K562 (cell line): ENCODE measurements around the gene BCKDK. TPM values are rescaled to one million over a fixed set of nuclear protein-coding genes. Genes with fewer than 3 reads are reported as not detected.

Experiments
- HDAC8 ChIP-seq: fragments of 450-650 bp; IDR thresholded peaks from 2 replicates; pipeline ENCODE4 v1.6.1; 2016; ENCODE audit warnings: mild to moderate bottlenecking, missing genetic modification characterization, moderate library complexity, missing compliant biosample characterization
- KLF6 ChIP-seq: fragments of 250-450 bp; sonication (Bioruptor Pico); IDR thresholded peaks from 2 replicates; pipeline ENCODE4 v1.4.0; 2020; ENCODE audit warnings: mild to moderate bottlenecking, moderate library complexity, borderline replicate concordance
- POLR2A ChIP-seq: fragments of 450-650 bp; conservative IDR thresholded peaks from 2 replicates; pipeline ENCODE4 v1.6.1; 2016
- PRMT5 ChIP-seq: sonication (generic); formaldehyde crosslinking; IDR thresholded peaks from 2 replicates; pipeline ENCODE4 v1.5.0; 2020; ENCODE audit warnings: missing genetic modification reagents
- RBM15 ChIP-seq: fragments of 200-400 bp; formaldehyde crosslinking; IDR thresholded peaks from 2 replicates; pipeline ENCODE4 v1.6.1; 2018; ENCODE audit warnings: mild to moderate bottlenecking, low read length, moderate library complexity; ENCODE audit not compliant: insufficient read depth
- RBM34 ChIP-seq: fragments of 200-400 bp; formaldehyde crosslinking; IDR thresholded peaks from 2 replicates; pipeline ENCODE4 v1.6.1; 2018; ENCODE audit warnings: low read length, borderline replicate concordance; ENCODE audit not compliant: insufficient read depth
- TAL1 ChIP-seq: fragments of 450-650 bp; IDR thresholded peaks from 2 replicates; pipeline ENCODE4 v1.6.1; 2016; ENCODE audit warnings: mild to moderate bottlenecking
- TBL1XR1 ChIP-seq, 2 experiments: IDR thresholded peaks; 2 replicates each; pipeline ENCODE4 v1.6.1; 2012; ENCODE audit warnings: improper control_type of control experiment in 2 of 2, low read length in 2 of 2, mild to moderate bottlenecking in 1 of 2
- ZEB2 ChIP-seq: fragments of 450-650 bp; IDR thresholded peaks from 2 replicates; pipeline ENCODE4 v1.6.1; 2016
- polyA plus RNA-seq, 8 experiments: library from polyadenylated mRNA; depleted of rRNA in 4 of 8; stranded (reverse) in 5 of 8; unstranded in 3 of 8; fragments of >200 nt; fragmentation: Nextera tagmentation in 2 of 8; fragmentation: Illumina TruSeq in 1 of 8; extraction: Ambion mirVana in 2 of 8; extraction: Trizol in 1 of 8; gene quantifications; 2 replicates each; pipeline versions ENCODE4 v1.2.1 to v1.2.3, GENCODE V29; 2011 to 2014; ENCODE audit warnings: inconsistent platforms in 1 of 8, missing spikeins in 1 of 8
- total RNA-seq, 7 experiments: library from RNA; depleted of rRNA in 6 of 7; stranded (reverse); fragments of >200 nt in 6 of 7; fragmentation: Illumina TruSeq in 2 of 7; extraction: Trizol in 2 of 7; gene quantifications; 2 replicates each; pipeline versions ENCODE4 v1.2.1 to v1.2.3, GENCODE V29; 2011 to 2021; ENCODE audit warnings: low replicate concordance in 1 of 7
- TF ChIP-seq, protein P1 (sequence below): fragments of 250-450 bp; sonication (Bioruptor Pico); IDR thresholded peaks from 2 replicates; pipeline ENCODE4 v1.6.1; 2021; ENCODE audit warnings: mild to moderate bottlenecking
- TF ChIP-seq, protein P2 (sequence below): fragments of 450-650 bp; IDR thresholded peaks from 2 replicates; pipeline ENCODE4 v1.7.1; 2018; ENCODE audit warnings: mild to moderate bottlenecking, low read depth; ENCODE audit not compliant: partially characterized antibody

Gene BCKDK
- total and polyA plus RNA-seq, 9 of the 15 experiments (the other 6 are each of a cell fraction or from before 2014, with no cell fraction given): 0.58 to 34.8 (median 13.1) TPM

- TF ChIP-seq ZEB2: no peak
- TF ChIP-seq TBL1XR1 (IDR thresholded peaks at IDR 0.05; ENCODE audit: low read length in 2 of 2): no peak
- no peak for TF ChIP-seq HDAC8 (tag)
- no peak for TF ChIP-seq POLR2A
- TF ChIP-seq KLF6 (CRISPR knock-in tag): no peak
- no peak for TF ChIP-seq RBM34
- no peak for TF ChIP-seq PRMT5 (CRISPR knock-in tag)
- no peak for TF ChIP-seq TAL1
- TF ChIP-seq RBM15: no peak
- TF ChIP-seq, protein P1, sequence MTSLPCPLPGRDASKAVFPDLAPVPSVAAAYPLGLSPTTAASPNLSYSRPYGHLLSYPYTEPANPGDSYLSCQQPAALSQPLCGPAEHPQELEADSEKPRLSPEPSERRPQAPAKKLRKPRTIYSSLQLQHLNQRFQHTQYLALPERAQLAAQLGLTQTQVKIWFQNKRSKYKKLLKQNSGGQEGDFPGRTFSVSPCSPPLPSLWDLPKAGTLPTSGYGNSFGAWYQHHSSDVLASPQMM (CRISPR knock-in tag): no peak
- TF ChIP-seq, protein P2, sequence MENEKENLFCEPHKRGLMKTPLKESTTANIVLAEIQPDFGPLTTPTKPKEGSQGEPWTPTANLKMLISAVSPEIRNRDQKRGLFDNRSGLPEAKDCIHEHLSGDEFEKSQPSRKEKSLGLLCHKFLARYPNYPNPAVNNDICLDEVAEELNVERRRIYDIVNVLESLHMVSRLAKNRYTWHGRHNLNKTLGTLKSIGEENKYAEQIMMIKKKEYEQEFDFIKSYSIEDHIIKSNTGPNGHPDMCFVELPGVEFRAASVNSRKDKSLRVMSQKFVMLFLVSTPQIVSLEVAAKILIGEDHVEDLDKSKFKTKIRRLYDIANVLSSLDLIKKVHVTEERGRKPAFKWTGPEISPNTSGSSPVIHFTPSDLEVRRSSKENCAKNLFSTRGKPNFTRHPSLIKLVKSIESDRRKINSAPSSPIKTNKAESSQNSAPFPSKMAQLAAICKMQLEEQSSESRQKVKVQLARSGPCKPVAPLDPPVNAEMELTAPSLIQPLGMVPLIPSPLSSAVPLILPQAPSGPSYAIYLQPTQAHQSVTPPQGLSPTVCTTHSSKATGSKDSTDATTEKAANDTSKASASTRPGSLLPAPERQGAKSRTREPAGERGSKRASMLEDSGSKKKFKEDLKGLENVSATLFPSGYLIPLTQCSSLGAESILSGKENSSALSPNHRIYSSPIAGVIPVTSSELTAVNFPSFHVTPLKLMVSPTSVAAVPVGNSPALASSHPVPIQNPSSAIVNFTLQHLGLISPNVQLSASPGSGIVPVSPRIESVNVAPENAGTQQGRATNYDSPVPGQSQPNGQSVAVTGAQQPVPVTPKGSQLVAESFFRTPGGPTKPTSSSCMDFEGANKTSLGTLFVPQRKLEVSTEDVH: peak; percentile 43
Measured at GRCh38 chr16:31072540-31073141, 35.5 kb upstream of the BCKDK start (continued).
